WTC11 (cell line): ENCODE data around the gene GRM7. TPM values are rescaled to one million over a fixed set of nuclear protein-coding genes. Genes with fewer than 3 reads are reported as not detected.

ENCODE experiments used
- ATAC-seq: fragments of 200-7000 bp; cut with Tn5 transposase; 2 replicates; pipeline ENCODE4 v1.10.0; 2021; ENCODE audit warnings: mild to moderate bottlenecking, moderate library complexity
- CTCF ChIA-PET: fragments of 300-600 bp; sonication (Branson Sonifier 250); formaldehyde crosslinking; loops from one replicate; lab custom pipeline; 2021; ENCODE audit warnings: antibody characterized with exemption; lab: Charles Lee
- POLR2A ChIA-PET: fragments of 350-600 bp; sonication (Branson Sonifier 250); formaldehyde crosslinking; loops from one replicate; lab custom pipeline; 2021; ENCODE audit warnings: antibody characterized with exemption; lab: Charles Lee
- DNase-seq: peaks from one replicate; pipeline ENCODE4 v3.0.0; 2021; ENCODE audit warnings: low spot score
- H3K27ac Mint-ChIP-seq: 2 replicates; pipeline ENCODE4 v1.8.0; 2021; ENCODE audit warnings: mixed read lengths
- H3K27me3 Mint-ChIP-seq: 2 replicates; pipeline ENCODE4 v1.8.0; 2021; ENCODE audit warnings: low read depth, mild to moderate bottlenecking, moderate library complexity, mixed read lengths
- H3K36me3 Mint-ChIP-seq: 2 replicates; pipeline ENCODE4 v1.8.0; 2021; ENCODE audit warnings: mixed read lengths
- H3K4me1 Mint-ChIP-seq: 2 replicates; pipeline ENCODE4 v1.8.0; 2022; ENCODE audit warnings: mixed read lengths
- H3K4me3 Mint-ChIP-seq: 2 replicates; pipeline ENCODE4 v1.8.0; 2021; ENCODE audit warnings: mild to moderate bottlenecking, moderate library complexity, mixed read lengths
- H3K9me3 Mint-ChIP-seq: 2 replicates; pipeline ENCODE4 v1.8.0; 2021; ENCODE audit warnings: mixed read lengths
- ATF3 ChIP-seq: sonication (generic); formaldehyde crosslinking; conservative IDR thresholded peaks from 2 replicates; pipeline ENCODE4 v1.8.1; 2022; ENCODE audit warnings: mild to moderate bottlenecking, missing genetic modification reagents
- CBFB ChIP-seq: sonication (generic); formaldehyde crosslinking; IDR thresholded peaks from 2 replicates; pipeline ENCODE4 v1.8.1; 2022; ENCODE audit warnings: mild to moderate bottlenecking, low read depth, missing genetic modification reagents
- CREM ChIP-seq: sonication (generic); formaldehyde crosslinking; IDR thresholded peaks from 2 replicates; pipeline ENCODE4 v1.8.1; 2022; ENCODE audit warnings: mild to moderate bottlenecking, missing genetic modification reagents, moderate library complexity
- E2F4 ChIP-seq: sonication (generic); formaldehyde crosslinking; IDR thresholded peaks from 2 replicates; pipeline ENCODE4 v1.8.1; 2022; ENCODE audit warnings: low read depth, mild to moderate bottlenecking, moderate library complexity, missing genetic modification reagents, borderline replicate concordance
- FOXP1 ChIP-seq: sonication (generic); formaldehyde crosslinking; IDR thresholded peaks from 2 replicates; pipeline ENCODE4 v1.8.0; 2022; ENCODE audit warnings: missing genetic modification reagents, mild to moderate bottlenecking, moderate library complexity, borderline replicate concordance
- MYBL2 ChIP-seq: sonication (generic); formaldehyde crosslinking; IDR thresholded peaks from 2 replicates; pipeline ENCODE4 v1.8.1; 2023; ENCODE audit warnings: mild to moderate bottlenecking, moderate library complexity, missing genetic modification reagents
- NFATC4 ChIP-seq: fragments of 250-450 bp; sonication (Bioruptor Pico); IDR thresholded peaks from 2 replicates; pipeline ENCODE4 v1.9.0; 2021; ENCODE audit warnings: mild to moderate bottlenecking
- NFE2L1 ChIP-seq: sonication (generic); formaldehyde crosslinking; IDR thresholded peaks from 2 replicates; pipeline ENCODE4 v1.8.1; 2023; ENCODE audit warnings: missing genetic modification reagents
- NR1H2 ChIP-seq: sonication (generic); formaldehyde crosslinking; IDR thresholded peaks from 2 replicates; pipeline ENCODE4 v1.9.0; 2021; ENCODE audit warnings: mild to moderate bottlenecking, moderate library complexity, missing genetic modification reagents
- NR2C2 ChIP-seq: sonication (generic); formaldehyde crosslinking; IDR thresholded peaks from 2 replicates; pipeline ENCODE4 v1.8.0; 2022; ENCODE audit warnings: mild to moderate bottlenecking, missing genetic modification reagents
- STAT6 ChIP-seq: sonication (generic); formaldehyde crosslinking; conservative IDR thresholded peaks from 2 replicates; pipeline ENCODE4 v1.8.1; 2023; ENCODE audit warnings: mild to moderate bottlenecking, low read depth, missing genetic modification reagents, moderate library complexity
- TEAD4 ChIP-seq: sonication (generic); formaldehyde crosslinking; IDR thresholded peaks from 2 replicates; pipeline ENCODE4 v1.8.0; 2022; ENCODE audit warnings: mild to moderate bottlenecking, missing genetic modification reagents
- USF2 ChIP-seq: sonication (generic); formaldehyde crosslinking; IDR thresholded peaks from 2 replicates; pipeline ENCODE4 v1.8.1; 2023; ENCODE audit warnings: mild to moderate bottlenecking, missing genetic modification reagents, moderate library complexity
- ZBTB43 ChIP-seq: sonication (generic); formaldehyde crosslinking; IDR thresholded peaks from 2 replicates; pipeline ENCODE4 v1.8.1; 2023; ENCODE audit warnings: mild to moderate bottlenecking, missing genetic modification reagents
- ZNF121 ChIP-seq: sonication (generic); formaldehyde crosslinking; IDR thresholded peaks from 2 replicates; pipeline ENCODE4 v1.8.0; 2023; ENCODE audit warnings: missing genetic modification reagents
- ZNF396 ChIP-seq: fragments of 250-450 bp; sonication (Bioruptor Pico); IDR thresholded peaks from 2 replicates; pipeline ENCODE4 v1.8.0; 2021; ENCODE audit warnings: mild to moderate bottlenecking, moderate library complexity, borderline replicate concordance
- ZNF416 ChIP-seq: fragments of 250-450 bp; sonication (Bioruptor Pico); IDR thresholded peaks from 2 replicates; pipeline ENCODE4 v1.9.0; 2021; ENCODE audit warnings: mild to moderate bottlenecking, inconsistent platforms
- ZNF512 ChIP-seq: sonication (generic); formaldehyde crosslinking; IDR thresholded peaks from 2 replicates; pipeline ENCODE4 v1.8.1; 2022; ENCODE audit warnings: missing genetic modification reagents, borderline replicate concordance
- ZNF532 ChIP-seq: fragments of 250-450 bp; sonication (Bioruptor Pico); IDR thresholded peaks from 2 replicates; pipeline ENCODE4 v1.9.0; 2021; ENCODE audit warnings: mild to moderate bottlenecking, borderline replicate concordance
- ZSCAN18 ChIP-seq: fragments of 250-450 bp; sonication (Bioruptor Pico); IDR thresholded peaks from 2 replicates; pipeline ENCODE4 v2.1.2; 2022; ENCODE audit warnings: mild to moderate bottlenecking, moderate library complexity
- total RNA-seq: library from RNA; stranded (reverse); gene quantifications from 3 replicates; pipeline ENCODE4 v1.2.3, GENCODE V29; 2021

Gene GRM7
- total RNA-seq, 1 experiment from 2014 or later: 0.42 TPM

GRCh38 chr3:7393944-7394605, 533.2 kb downstream of the GRM7 start:
- ChIA-PET CTCF (no interaction called here), POLR2A (no interaction called here)
- no peak for DNase-seq
- H3K36me3 Mint-ChIP-seq: no peaks in the 10 kb centered on the region
- H3K27ac Mint-ChIP-seq: no peak overlapping the region
- no peaks in the 10 kb centered on the region for H3K4me1 Mint-ChIP-seq
- no peak overlapping the region for H3K4me3 Mint-ChIP-seq
- no peak for ATAC-seq
- H3K27me3 Mint-ChIP-seq: no peaks in the 10 kb centered on the region
- TF ChIP-seq CBFB (CRISPR knock-in tag): no peak
- no peak for TF ChIP-seq CREM (CRISPR knock-in tag)
- TF ChIP-seq ZNF396 (CRISPR knock-in tag): no peak
- TF ChIP-seq NR2C2 (CRISPR knock-in tag): no peak
- no peak for TF ChIP-seq USF2 (CRISPR knock-in tag)
- no peak for TF ChIP-seq NFE2L1 (CRISPR knock-in tag)
- TF ChIP-seq ZNF532 (CRISPR knock-in tag): no peak
- no peak for TF ChIP-seq ATF3 (CRISPR knock-in tag)
- peaks cover 7% of the 10 kb centered on the region; the same call in 1 of the 2 replicates for H3K9me3 Mint-ChIP-seq

GRCh38 chr3:7396534-7396933, 535.6 kb downstream of the GRM7 start:
- DNase-seq (no peak), ATAC-seq (no peak)
- peaks cover 3% of the 10 kb centered on the region; the same call in 1 of the 2 replicates for H3K4me1 Mint-ChIP-seq
- no peaks in the 10 kb centered on the region for H3K9me3 Mint-ChIP-seq
- no peaks in the 10 kb centered on the region for H3K27me3 Mint-ChIP-seq
- H3K36me3 Mint-ChIP-seq: no peaks in the 10 kb centered on the region
- ChIA-PET POLR2A (no interaction called here), CTCF (no interaction called here)
- no peak overlapping the region for H3K4me3 Mint-ChIP-seq
- H3K27ac Mint-ChIP-seq: no peak overlapping the region
- TF ChIP-seq STAT6 (CRISPR knock-in tag) (no peak), NFATC4 (no peak), ZSCAN18 (CRISPR knock-in tag) (no peak), ZNF416 (CRISPR knock-in tag) (no peak), NR1H2 (CRISPR knock-in tag) (no peak), ZBTB43 (CRISPR knock-in tag) (no peak), FOXP1 (no peak), ZNF396 (CRISPR knock-in tag) (no peak), ZNF121 (CRISPR knock-in tag) (no peak), E2F4 (CRISPR knock-in tag) (no peak), TEAD4 (CRISPR knock-in tag) (no peak), ZNF512 (CRISPR knock-in tag) (no peak), MYBL2 (no peak)
